Sigmoid colon (tissue), 4 donors: ENCODE measurements around the gene TMEM135.

ENCODE experiments used
- POLR2A ChIP-seq, 2 donors: fragments of 450-650 bp; IDR thresholded peaks; one replicate each; pipeline ENCODE4 v1.6.1; 2016; ENCODE audit warnings: antibody characterized with exemption in 2 of 2, mild to moderate bottlenecking in 2 of 2, moderate library complexity in 2 of 2
- POLR2AphosphoS5 ChIP-seq, 4 donors: sonication (generic); formaldehyde crosslinking; IDR thresholded peaks; one replicate each; pipeline ENCODE4 v1.6.1; 2017; ENCODE audit warnings: antibody characterized with exemption in 4 of 4
- TF ChIP-seq, protein P1 (sequence below), 4 experiments: fragments of 450-650 bp in 3 of 4; fragments of 200-600 bp in 1 of 4; IDR thresholded peaks; one replicate each; pipeline ENCODE4 v1.5.1; 2016 to 2019; ENCODE audit warnings: antibody characterized with exemption in 4 of 4, mild to moderate bottlenecking in 3 of 4, moderate library complexity in 2 of 4

DNA sequence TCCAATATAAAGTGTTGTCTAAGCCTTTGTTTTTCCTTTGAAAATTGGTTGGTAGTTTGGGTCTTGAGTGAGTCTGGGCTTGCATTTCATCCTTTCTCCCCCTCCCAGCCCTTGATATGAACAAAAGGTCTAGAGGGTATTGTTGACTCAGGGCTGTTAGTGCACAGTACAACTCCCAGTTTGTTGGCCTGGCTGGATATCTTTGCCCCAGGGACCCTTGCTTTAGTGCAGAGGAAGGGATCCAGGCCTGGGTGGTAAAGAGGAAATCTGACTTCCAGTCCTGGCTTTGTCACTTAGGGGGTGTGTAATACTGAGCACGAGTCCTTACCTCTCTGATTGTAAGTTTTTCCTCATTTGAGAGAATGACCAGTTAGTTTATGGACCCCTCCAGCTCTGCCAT, 330.4 kb downstream of the TMEM135 start:
- TF ChIP-seq, protein P1, sequence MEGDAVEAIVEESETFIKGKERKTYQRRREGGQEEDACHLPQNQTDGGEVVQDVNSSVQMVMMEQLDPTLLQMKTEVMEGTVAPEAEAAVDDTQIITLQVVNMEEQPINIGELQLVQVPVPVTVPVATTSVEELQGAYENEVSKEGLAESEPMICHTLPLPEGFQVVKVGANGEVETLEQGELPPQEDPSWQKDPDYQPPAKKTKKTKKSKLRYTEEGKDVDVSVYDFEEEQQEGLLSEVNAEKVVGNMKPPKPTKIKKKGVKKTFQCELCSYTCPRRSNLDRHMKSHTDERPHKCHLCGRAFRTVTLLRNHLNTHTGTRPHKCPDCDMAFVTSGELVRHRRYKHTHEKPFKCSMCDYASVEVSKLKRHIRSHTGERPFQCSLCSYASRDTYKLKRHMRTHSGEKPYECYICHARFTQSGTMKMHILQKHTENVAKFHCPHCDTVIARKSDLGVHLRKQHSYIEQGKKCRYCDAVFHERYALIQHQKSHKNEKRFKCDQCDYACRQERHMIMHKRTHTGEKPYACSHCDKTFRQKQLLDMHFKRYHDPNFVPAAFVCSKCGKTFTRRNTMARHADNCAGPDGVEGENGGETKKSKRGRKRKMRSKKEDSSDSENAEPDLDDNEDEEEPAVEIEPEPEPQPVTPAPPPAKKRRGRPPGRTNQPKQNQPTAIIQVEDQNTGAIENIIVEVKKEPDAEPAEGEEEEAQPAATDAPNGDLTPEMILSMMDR (IDR thresholded peaks at IDR 0.05), result no peak
- no peak for TF ChIP-seq POLR2A (IDR thresholded peaks at IDR 0.05)
- no peak for TF ChIP-seq POLR2AphosphoS5 (IDR thresholded peaks at IDR 0.05)
